GM12801 (cell line): ENCODE results near the gene RAD51B.

Experiments
- TF ChIP-seq, protein P1 (sequence below): IDR thresholded peaks from one replicate; pipeline ENCODE4 v1.5.1; 2011; ENCODE audit warnings: control low read depth; ENCODE audit not compliant: insufficient read length; ENCODE audit errors: extremely low read depth

The RAD51B gene

DNA sequence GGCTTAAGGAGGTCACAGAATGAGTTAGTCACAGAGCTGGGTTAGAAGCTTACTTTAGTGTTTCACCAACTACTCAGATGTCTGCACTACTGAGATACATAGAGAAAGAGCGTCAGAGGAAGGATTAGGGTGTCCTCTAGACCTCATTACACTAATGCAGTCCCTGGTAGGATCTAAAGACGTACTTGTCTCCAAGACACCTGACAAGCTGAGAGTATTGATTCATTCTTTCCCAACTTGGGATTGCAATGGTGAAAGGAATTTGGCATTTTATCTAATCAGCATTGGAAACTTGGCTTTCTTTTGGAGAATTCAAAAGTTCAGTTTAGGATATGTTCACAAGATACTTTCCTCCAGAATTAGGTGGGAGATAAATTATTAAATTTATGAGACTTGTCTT is 571.2 kb downstream of the RAD51B start:
- TF ChIP-seq, protein P1, sequence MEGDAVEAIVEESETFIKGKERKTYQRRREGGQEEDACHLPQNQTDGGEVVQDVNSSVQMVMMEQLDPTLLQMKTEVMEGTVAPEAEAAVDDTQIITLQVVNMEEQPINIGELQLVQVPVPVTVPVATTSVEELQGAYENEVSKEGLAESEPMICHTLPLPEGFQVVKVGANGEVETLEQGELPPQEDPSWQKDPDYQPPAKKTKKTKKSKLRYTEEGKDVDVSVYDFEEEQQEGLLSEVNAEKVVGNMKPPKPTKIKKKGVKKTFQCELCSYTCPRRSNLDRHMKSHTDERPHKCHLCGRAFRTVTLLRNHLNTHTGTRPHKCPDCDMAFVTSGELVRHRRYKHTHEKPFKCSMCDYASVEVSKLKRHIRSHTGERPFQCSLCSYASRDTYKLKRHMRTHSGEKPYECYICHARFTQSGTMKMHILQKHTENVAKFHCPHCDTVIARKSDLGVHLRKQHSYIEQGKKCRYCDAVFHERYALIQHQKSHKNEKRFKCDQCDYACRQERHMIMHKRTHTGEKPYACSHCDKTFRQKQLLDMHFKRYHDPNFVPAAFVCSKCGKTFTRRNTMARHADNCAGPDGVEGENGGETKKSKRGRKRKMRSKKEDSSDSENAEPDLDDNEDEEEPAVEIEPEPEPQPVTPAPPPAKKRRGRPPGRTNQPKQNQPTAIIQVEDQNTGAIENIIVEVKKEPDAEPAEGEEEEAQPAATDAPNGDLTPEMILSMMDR: no peak

DNA sequence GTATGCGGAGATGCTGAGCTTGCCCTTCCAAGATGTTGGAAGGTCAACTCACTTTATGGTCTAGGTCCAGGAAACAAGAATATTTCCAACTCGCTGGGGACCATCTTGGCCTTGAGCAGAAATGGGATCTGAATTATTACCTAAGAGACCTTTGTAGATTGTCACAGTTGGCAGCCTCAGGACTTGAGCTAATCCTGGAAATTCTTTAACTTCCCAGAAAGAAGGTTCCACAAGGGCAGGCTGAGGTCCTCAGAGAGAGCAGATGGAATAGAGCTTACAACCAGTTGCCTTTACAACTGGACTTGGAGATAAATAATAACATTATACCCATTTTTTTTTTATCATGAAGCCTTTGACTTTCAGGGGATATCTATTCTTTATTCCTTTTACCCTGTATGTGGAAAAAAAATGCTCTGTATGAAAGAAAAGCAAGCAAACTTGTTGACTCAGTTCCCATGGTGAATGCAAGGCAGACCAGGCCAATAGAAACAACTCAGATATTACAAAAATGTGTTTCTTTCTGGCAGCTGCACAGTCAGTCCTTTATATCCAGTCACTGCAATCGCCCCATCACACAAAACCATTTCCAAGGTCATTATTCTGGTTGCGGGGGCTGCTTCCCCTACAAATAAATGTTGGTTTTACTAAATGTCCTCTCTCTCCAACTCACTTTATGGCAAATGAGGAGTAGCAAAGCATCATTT is 571.9 kb downstream of the RAD51B start:
- TF ChIP-seq, protein P1: no peak

DNA sequence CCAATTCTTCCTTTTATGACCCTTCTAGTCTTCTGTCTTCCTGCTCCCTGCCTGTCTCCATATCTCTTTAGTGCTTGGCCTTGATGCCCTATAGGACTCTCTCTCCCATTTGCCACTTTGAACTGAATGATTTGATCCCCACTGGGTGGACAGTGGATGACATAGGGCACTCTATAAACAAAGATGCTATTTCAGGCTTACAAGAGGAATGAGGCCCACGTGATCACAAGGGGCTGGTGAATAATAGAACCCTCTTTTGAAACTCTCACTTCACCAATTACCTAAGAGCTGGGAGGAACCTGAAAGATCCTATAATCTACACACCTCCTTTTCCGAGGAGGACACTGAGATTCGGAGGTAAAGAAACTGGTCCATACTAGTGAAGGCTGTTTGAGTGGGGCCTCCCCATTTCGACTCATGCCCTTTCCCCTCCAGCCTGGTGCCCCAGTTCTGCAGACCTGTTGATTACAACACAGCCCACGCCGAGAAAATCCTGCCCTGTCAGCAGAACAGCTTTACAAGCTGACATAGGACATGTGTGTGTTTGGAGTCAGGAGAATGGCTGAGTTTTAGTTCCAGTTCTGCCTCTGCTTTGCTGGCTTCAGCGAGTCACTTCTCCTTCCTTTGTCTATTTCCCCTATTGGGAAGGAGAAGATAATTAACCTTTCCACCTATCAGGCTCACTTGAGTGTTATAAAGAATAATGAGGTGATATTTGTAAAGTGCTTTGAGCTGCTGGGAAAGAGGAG is 573.0 kb downstream of the RAD51B start:
- TF ChIP-seq, protein P1: no peak

DNA sequence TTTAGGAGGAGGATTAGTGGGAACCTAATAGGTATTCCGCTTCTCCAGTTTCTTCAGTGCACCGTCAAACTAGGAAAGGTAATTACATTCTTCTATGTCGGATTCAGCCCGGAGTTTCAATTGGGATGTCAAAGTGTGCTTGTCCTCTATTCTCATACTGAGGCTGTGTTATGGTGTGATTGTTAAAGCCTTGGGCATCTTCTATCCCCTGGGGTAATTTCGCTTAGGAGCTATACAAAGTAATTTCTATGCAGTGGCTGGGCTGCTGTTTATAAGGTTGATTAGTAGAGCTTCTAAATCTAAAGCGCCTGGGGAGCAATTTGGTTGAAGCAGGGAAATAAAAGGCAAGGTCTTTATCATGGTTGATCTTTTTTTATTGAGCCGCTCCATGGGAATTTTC is 573.7 kb downstream of the RAD51B start:
- TF ChIP-seq, protein P1: no peak

DNA sequence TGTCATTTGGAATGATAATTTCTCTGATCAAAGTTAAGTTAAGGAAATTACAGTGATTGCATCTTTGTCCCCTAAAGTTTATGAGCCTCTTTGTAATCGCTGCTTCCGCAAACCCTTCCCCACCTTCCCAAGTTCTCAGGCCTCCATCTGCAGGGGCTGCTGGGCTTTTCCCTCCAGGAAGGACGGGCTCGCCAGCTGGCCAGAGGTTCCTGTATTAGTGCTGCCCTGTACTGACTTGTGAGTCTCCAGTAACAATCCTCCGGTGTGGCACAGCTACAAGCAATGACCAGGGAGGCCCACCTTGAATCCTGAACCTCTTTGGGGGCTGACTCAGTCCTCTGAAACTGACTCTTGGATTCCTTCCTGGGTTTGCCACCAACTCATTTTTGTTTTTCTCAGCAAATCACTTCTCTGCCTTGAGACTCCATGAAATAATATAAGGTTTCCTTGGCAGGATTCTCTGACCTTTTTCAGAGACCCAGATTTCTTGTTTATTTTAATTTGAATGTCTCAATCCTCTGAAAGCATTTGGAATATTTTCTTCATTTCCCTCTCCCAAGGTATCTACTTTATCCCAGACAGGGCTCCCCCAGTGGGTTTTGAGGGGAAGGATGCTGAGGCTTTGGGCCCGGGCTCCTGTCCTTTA is 574.7 kb downstream of the RAD51B start:
- TF ChIP-seq, protein P1: no peak

DNA sequence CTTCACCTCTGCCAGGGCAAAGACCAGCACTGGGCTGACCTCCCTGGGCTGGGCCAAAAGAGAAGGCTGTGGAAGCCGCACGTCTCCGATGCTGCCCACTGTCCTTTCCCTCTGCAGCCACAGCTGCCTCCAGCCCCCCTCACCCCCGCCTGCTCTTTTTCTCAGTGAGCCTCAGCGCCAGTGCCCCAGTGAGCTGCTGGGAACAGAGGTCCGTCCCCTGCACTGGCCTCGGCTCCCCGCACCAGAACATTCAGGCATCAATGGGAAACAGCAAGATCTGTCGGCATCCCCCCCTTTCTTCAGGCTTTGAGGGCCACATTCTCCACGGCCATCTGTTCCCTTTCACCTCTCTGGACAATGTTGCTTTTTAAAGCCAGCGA is 575.2 kb downstream of the RAD51B start:
- TF ChIP-seq, protein P1: no peak

DNA sequence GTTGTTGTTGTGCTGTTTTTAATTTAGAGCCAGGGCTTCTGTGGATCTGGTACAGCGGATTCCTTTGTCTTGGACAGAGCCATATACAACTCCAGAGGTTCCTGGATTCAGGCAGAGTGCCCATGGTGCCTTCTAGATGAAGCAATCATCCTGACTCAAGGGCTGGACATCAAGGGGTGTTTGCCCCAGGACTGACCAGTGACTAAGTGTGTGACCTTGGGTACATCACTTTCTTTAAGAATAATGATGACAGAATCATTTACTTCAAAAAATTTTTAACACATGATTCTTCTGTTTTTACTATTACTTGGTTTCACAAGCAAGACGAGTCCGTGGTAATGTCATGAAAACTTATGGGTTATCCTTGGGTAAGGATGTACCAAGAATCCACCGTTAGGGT is 576.0 kb downstream of the RAD51B start:
- TF ChIP-seq, protein P1: no peak
